Hepatocyte (in vitro differentiated cells): ENCODE measurements around the gene TOX2.

Experiments used
- CTCF ChIP-seq: fragments of 200-600 bp; sonication (generic); IDR thresholded peaks from 2 replicates; pipeline ENCODE4 v1.5.1; 2016; ENCODE audit warnings: antibody characterized with exemption, mild to moderate bottlenecking; ENCODE audit not compliant: poor library complexity
- EZH2 ChIP-seq: fragments of 200-600 bp; sonication (generic); IDR thresholded peaks from 2 replicates; pipeline ENCODE4 v1.6.1; 2016; ENCODE audit warnings: antibody characterized with exemption, mild to moderate bottlenecking, borderline replicate concordance
- EZH2phosphoT487 ChIP-seq: fragments of 200-600 bp; sonication (generic); IDR thresholded peaks from one replicate; pipeline ENCODE4 v1.6.1; 2018; ENCODE audit warnings: antibody characterized with exemption, mild to moderate bottlenecking, low read depth, moderate library complexity; ENCODE audit not compliant: unreplicated experiment, severe bottlenecking

- TF ChIP-seq CTCF (no peak), EZH2 (no peak), EZH2phosphoT487 (no peak)
Observed at GRCh38 chr20:44080064-44080463, 165.4 kb downstream of the TOX2 start.
